GM23248 (cell line): ENCODE results near the gene ZBED3. TPM values are rescaled to one million over a fixed set of nuclear protein-coding genes. Genes with fewer than 3 reads are reported as not detected.
"Not testable (repeated sequence)": the region's sequence is repeated elsewhere in the genome, so short reads cannot be mapped to it uniquely, and the experiment has no call there.

ENCODE experiments used
- DNase-seq: peaks from one replicate; pipeline ENCODE4 v3.0.0-alpha.2; 2015
- H2AFZ ChIP-seq: fragments of 200-600 bp; sonication (generic); 2 replicates; pipeline ENCODE4 v1.6.1; 2016; ENCODE audit warnings: antibody characterized with exemption
- H3F3A ChIP-seq: fragments of 200-600 bp; sonication (generic); 2 replicates; pipeline ENCODE4 v1.6.1; 2016; ENCODE audit warnings: mild to moderate bottlenecking, antibody characterized with exemption, mixed run types; ENCODE audit not compliant: insufficient read depth
- H3K27ac ChIP-seq: fragments of 200-600 bp; sonication (generic); 2 replicates; pipeline ENCODE4 v1.5.1; 2016; ENCODE audit warnings: mild to moderate bottlenecking
- H3K27me3 ChIP-seq: fragments of 200-600 bp; sonication (generic); replicated peaks from 2 replicates; pipeline ENCODE4 v1.6.1; 2016; ENCODE audit warnings: mild to moderate bottlenecking; ENCODE audit not compliant: insufficient read depth
- H3K36me3 ChIP-seq: fragments of 200-600 bp; sonication (generic); 2 replicates; pipeline ENCODE4 v1.6.1; 2016; ENCODE audit warnings: low read depth, mild to moderate bottlenecking
- H3K4me1 ChIP-seq: fragments of 200-600 bp; sonication (generic); 2 replicates; pipeline ENCODE4 v1.6.1; 2016; ENCODE audit warnings: mild to moderate bottlenecking; ENCODE audit not compliant: insufficient read depth
- H3K4me2 ChIP-seq: fragments of 200-600 bp; sonication (generic); one replicate; pipeline ENCODE4 v1.6.1; 2016; ENCODE audit warnings: mild to moderate bottlenecking; ENCODE audit not compliant: unreplicated experiment
- H3K4me3 ChIP-seq: fragments of 200-600 bp; sonication (generic); 2 replicates; pipeline ENCODE4 v1.5.1; 2016; ENCODE audit warnings: mild to moderate bottlenecking
- H3K79me2 ChIP-seq: fragments of 200-600 bp; sonication (generic); 2 replicates; pipeline ENCODE4 v1.6.1; 2016; ENCODE audit warnings: mild to moderate bottlenecking; ENCODE audit not compliant: insufficient read depth
- H3K9ac ChIP-seq: fragments of 200-600 bp; sonication (generic); 2 replicates; pipeline ENCODE4 v1.6.1; 2016; ENCODE audit warnings: mild to moderate bottlenecking
- H3K9me2 ChIP-seq: fragments of 200-600 bp; sonication (generic); 2 replicates; pipeline ENCODE4 v1.6.1; 2016; ENCODE audit warnings: mixed run types, mild to moderate bottlenecking, moderate library complexity; ENCODE audit not compliant: insufficient read depth
- H3K9me3 ChIP-seq: fragments of 200-600 bp; sonication (generic); one replicate; pipeline ENCODE4 v1.6.1; 2017; ENCODE audit warnings: low read depth
- H4K20me1 ChIP-seq: fragments of 200-600 bp; sonication (generic); 2 replicates; pipeline ENCODE4 v1.6.0; 2016; ENCODE audit not compliant: insufficient read depth
- EZH2 ChIP-seq: fragments of 200-600 bp; sonication (generic); IDR thresholded peaks from 2 replicates; pipeline ENCODE4 v1.6.1; 2018; ENCODE audit warnings: antibody characterized with exemption, mild to moderate bottlenecking; ENCODE audit not compliant: insufficient read depth, poor library complexity, severe bottlenecking
- EZH2phosphoT487 ChIP-seq: fragments of 200-600 bp; sonication (generic); IDR thresholded peaks from 2 replicates; pipeline ENCODE4 v1.6.1; 2018; ENCODE audit warnings: antibody characterized with exemption, moderate library complexity, mild to moderate bottlenecking, low read depth; ENCODE audit not compliant: insufficient read depth
- WGBS, 2 experiments: methylation state at CpG; one replicate each; pipeline ENCODE4 v1.1.6; 2015 to 2017; ENCODE audit warnings: low lambda C conversion rate in 2 of 2, low coverage in 1 of 2; ENCODE audit errors: missing lambda C conversion rate in 2 of 2; 5-methylcytosine and 5-hydroxymethylcytosine counted together
- in situ Hi-C: fragments of 300-500 bp; cut with MboI; formaldehyde crosslinking; loops from 2 replicates; pipeline ENCODE4 v1.15.0; 2020
- polyA plus RNA-seq: library from polyadenylated mRNA; unstranded; fragments of >200 nt; fragmentation: Nextera tagmentation; extraction: Ambion mirVana; gene quantifications from 2 replicates; pipeline ENCODE4 v1.2.1, GENCODE V29; 2016
- total RNA-seq: library from RNA; depleted of rRNA; stranded (reverse); fragments of >200 nt; shearing (Covaris generic); gene quantifications from 2 replicates; pipeline ENCODE4 v1.2.3, GENCODE V29; 2014

The ZBED3 gene
- total and polyA plus RNA-seq, 2 experiments from 2014 or later, result 0.54 to 0.75 TPM

- Histone ChIP-seq H4K20me1 (no peaks in the 10 kb centered on the region), H3F3A (peaks cover 9% of the 10 kb centered on the region; the same call in 1 of the 2 replicates), H3K4me2 (no peak overlapping the region), H3K36me3 (no peaks in the 10 kb centered on the region), H3K27me3 (no peaks in the 10 kb centered on the region), H3K79me2 (no peaks in the 10 kb centered on the region), H3K27ac (no peak overlapping the region), H3K9me2 (no peaks in the 10 kb centered on the region), H3K9ac (no peak overlapping the region), H3K4me1 (no peaks in the 10 kb centered on the region), H3K9me3 (no peaks in the 10 kb centered on the region), H3K4me3 (no peak overlapping the region), H2AFZ (no peak overlapping the region)
- TF ChIP-seq EZH2, result no peak
- no peak for TF ChIP-seq EZH2phosphoT487
- no peak for DNase-seq
- in situ Hi-C loops, result no loop called here
- WGBS, 2 experiments, result 77 to 82% methylated on average over 5 of the region's 5 CpGs
These were observed 6.2 kb downstream of the ZBED3 start for GRCh38 chr5:77080905-77081304.

GRCh38 chr5:77080479-77080878 is 6.6 kb downstream of the ZBED3 start:
- DNase-seq, H3K4me3 ChIP-seq, H4K20me1 ChIP-seq, H3K79me2 ChIP-seq, H3K9me3 ChIP-seq, H3K4me2 ChIP-seq, H3F3A ChIP-seq, H3K4me1 ChIP-seq, in situ Hi-C loops, H3K27ac ChIP-seq, H3K9me2 ChIP-seq, H3K36me3 ChIP-seq, H3K27me3 ChIP-seq, H3K9ac ChIP-seq, H2AFZ ChIP-seq: not testable (repeated sequence)
- 84 to 86% methylated on average over 11 of the region's 11 CpGs for WGBS, 2 experiments

GRCh38 chr5:77077829-77078176 is 9.3 kb downstream of the ZBED3 start:
- Histone ChIP-seq H3K9me3 (no peaks in the 10 kb centered on the region), H3K4me2 (peak overlapping the region; percentile 63), H3K9me2 (no peaks in the 10 kb centered on the region), H4K20me1 (no peaks in the 10 kb centered on the region), H3F3A (no peaks in the 10 kb centered on the region), H3K4me1 (peaks cover 9% of the 10 kb centered on the region), H3K27me3 (no peaks in the 10 kb centered on the region), H3K36me3 (no peaks in the 10 kb centered on the region), H3K79me2 (no peaks in the 10 kb centered on the region), H3K27ac (no peak overlapping the region), H3K4me3 (0 out of 2 replicates have a peak overlapping the region, but pooled peaks have one; percentile 58), H3K9ac (no peak overlapping the region), H2AFZ (no peak overlapping the region)
- WGBS, 2 experiments, result 84 to 85% methylated on average over 11 to 12 of the region's 12 CpGs
- no peak for DNase-seq
- in situ Hi-C loops, result no loop called here
- TF ChIP-seq EZH2phosphoT487 (no peak), EZH2 (no peak)

GRCh38 chr5:77076961-77077828 is 9.9 kb downstream of the ZBED3 start:
- Histone ChIP-seq H3K4me3 (peak overlapping the region; percentile 58), H3K79me2 (no peaks in the 10 kb centered on the region), H4K20me1 (no peaks in the 10 kb centered on the region), H3K9ac (peak overlapping the region; percentile 37; the same call in 1 of the 2 replicates), H3F3A (no peaks in the 10 kb centered on the region), H3K9me3 (no peaks in the 10 kb centered on the region), H3K4me1 (peaks cover 9% of the 10 kb centered on the region), H3K27me3 (no peaks in the 10 kb centered on the region), H2AFZ (peak overlapping the region; percentile 61), H3K36me3 (no peaks in the 10 kb centered on the region), H3K27ac (no peak overlapping the region), H3K4me2 (peak overlapping the region; percentile 71), H3K9me2 (no peaks in the 10 kb centered on the region)
- peak; percentile 85 for DNase-seq
- no peak for TF ChIP-seq EZH2phosphoT487
- no peak for TF ChIP-seq EZH2
- in situ Hi-C loops, result no loop called here
- WGBS, 2 experiments, result 17 to 19% methylated on average over 80 to 83 of the region's 105 CpGs
